Measurements from ENCODE around the gene AQP4. TPM values are rescaled to one million over a fixed set of nuclear protein-coding genes. Genes with fewer than 3 reads are reported as not detected.

AQP4 gene
- polyA plus RNA-seq, 1 donor (not counting 4 experiments of a cell fraction or from before 2014, with no cell fraction given) = not detected

DNA sequence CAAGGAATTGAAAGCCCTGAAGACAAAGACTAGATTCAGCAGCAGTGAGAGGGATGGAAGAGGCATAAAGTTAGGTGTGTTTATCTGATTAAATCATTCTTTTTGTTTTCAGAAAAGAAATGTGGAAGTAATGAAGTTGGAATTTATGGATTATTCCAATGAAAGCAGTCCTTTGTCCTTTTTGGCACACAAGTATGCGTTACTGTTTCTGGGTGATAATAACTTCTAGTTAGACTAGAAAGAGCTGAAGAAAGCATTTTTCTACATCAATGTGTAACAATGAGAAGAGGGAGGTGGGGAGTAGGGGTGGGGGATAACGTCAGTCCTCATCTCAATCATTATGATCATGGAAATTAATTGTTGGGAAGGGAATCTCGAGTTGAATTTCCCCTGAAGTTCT is 53.0 kb downstream of the AQP4 start:
- H3K4me3 ChIP-seq (ENCODE audit: control insufficient read depth in 2 of 3, extremely low read depth in 1 of 3, insufficient read depth in 2 of 3, low read depth in 1 of 3, low read length in 3 of 3) = no peak overlapping the region
- H3K27ac ChIP-seq (ENCODE audit: control insufficient read depth, insufficient read depth, low read length) = no peak overlapping the region
- H3K9ac ChIP-seq (ENCODE audit: control insufficient read depth, extremely low read depth, insufficient read depth, low read length) = no peak overlapping the region
- DNase-seq (ENCODE audit: low read depth, low spot score) (no peak), FAIRE-seq (no peak)
- H2AFZ ChIP-seq (ENCODE audit: control insufficient read depth, low read length) = no peak overlapping the region
- H3K9me1 ChIP-seq (ENCODE audit: control insufficient read depth, extremely low read depth, insufficient read depth, low read length) = no peaks in the 10 kb centered on the region
- H3K36me3 ChIP-seq (ENCODE audit: control insufficient read depth in 2 of 2, extremely low read depth in 1 of 2, insufficient read depth in 2 of 2, low read length in 2 of 2) = no peaks in the 10 kb centered on the region
- dilution Hi-C loops (cut with MboI; ENCODE audit: extremely low pct_ligation_motif_present, low sequenced_read_pairs) = no loop called here
- H3K4me2 ChIP-seq (ENCODE audit: control insufficient read depth, extremely low read depth, insufficient read depth, low read depth, low read length) = no peak overlapping the region
- no peaks in the 10 kb centered on the region for H3K27me3 ChIP-seq (ENCODE audit: control insufficient read depth, extremely low read depth, insufficient read depth, low read length)
- H3K4me1 ChIP-seq (ENCODE audit: control insufficient read depth, extremely low read depth, insufficient read depth, low read length) = no peaks in the 10 kb centered on the region
- H3K9me3 ChIP-seq (ENCODE audit: control insufficient read depth, low read depth, low read length) = no peaks in the 10 kb centered on the region
- TF ChIP-seq EZH2 (IDR thresholded peaks at IDR 0.05; ENCODE audit: low read length) = no peak
- TF ChIP-seq, protein P1, sequence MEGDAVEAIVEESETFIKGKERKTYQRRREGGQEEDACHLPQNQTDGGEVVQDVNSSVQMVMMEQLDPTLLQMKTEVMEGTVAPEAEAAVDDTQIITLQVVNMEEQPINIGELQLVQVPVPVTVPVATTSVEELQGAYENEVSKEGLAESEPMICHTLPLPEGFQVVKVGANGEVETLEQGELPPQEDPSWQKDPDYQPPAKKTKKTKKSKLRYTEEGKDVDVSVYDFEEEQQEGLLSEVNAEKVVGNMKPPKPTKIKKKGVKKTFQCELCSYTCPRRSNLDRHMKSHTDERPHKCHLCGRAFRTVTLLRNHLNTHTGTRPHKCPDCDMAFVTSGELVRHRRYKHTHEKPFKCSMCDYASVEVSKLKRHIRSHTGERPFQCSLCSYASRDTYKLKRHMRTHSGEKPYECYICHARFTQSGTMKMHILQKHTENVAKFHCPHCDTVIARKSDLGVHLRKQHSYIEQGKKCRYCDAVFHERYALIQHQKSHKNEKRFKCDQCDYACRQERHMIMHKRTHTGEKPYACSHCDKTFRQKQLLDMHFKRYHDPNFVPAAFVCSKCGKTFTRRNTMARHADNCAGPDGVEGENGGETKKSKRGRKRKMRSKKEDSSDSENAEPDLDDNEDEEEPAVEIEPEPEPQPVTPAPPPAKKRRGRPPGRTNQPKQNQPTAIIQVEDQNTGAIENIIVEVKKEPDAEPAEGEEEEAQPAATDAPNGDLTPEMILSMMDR (optimal IDR thresholded peaks at IDR 0.05 in 1 of 3, IDR thresholded peaks at IDR 0.05 in 1 of 3, conservative IDR thresholded peaks at IDR 0.05 in 1 of 3; ENCODE audit: extremely low read depth in 1 of 3, insufficient read depth in 2 of 3, low read length in 3 of 3) = no peak
- H4K20me1 ChIP-seq (ENCODE audit: control insufficient read depth, extremely low read depth, insufficient read depth, low read length) = no peaks in the 10 kb centered on the region
- H3K79me2 ChIP-seq (ENCODE audit: control insufficient read depth, insufficient read depth, low read length) = no peaks in the 10 kb centered on the region

DNA sequence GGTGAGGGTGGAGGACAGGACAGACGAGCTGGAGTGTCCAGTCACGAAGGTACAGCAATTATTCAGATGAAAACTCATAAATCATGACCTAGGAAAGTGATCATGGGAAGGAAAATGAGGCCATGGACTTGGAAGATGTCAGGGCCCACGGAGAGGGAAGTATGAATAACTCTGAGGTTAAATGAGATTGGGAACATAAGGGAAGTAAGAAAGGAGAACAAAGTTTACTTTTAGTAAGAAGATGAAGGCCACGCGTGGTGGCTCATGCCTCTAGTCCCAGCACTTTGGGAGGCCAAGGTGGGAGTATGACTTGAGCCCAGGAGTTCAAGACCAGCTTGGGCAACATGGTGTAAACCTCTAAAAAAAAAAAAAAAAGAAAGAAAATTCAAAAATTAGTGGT is 56.2 kb downstream of the AQP4 start:
- no peak for FAIRE-seq
- dilution Hi-C loops (cut with MboI; ENCODE audit: extremely low pct_ligation_motif_present, low sequenced_read_pairs) = no loop called here

More for the DNA sequence above, 56.2 kb downstream of the AQP4 start:
- Histone ChIP-seq H3K27me3 (ENCODE audit: control insufficient read depth, extremely low read depth, insufficient read depth, low read length) (no peaks in the 10 kb centered on the region), H3K27ac (ENCODE audit: control insufficient read depth, insufficient read depth, low read length) (no peak overlapping the region), H3K4me1 (ENCODE audit: control insufficient read depth, extremely low read depth, insufficient read depth, low read length) (no peaks in the 10 kb centered on the region), H3K36me3 (ENCODE audit: control insufficient read depth in 2 of 2, extremely low read depth in 1 of 2, insufficient read depth in 2 of 2, low read length in 2 of 2) (no peaks in the 10 kb centered on the region), H2AFZ (ENCODE audit: control insufficient read depth, low read length) (no peak overlapping the region), H3K79me2 (ENCODE audit: control insufficient read depth, insufficient read depth, low read length) (no peaks in the 10 kb centered on the region), H3K9me3 (ENCODE audit: control insufficient read depth, low read depth, low read length) (no peaks in the 10 kb centered on the region), H3K9ac (ENCODE audit: control insufficient read depth, extremely low read depth, insufficient read depth, low read length) (no peak overlapping the region), H4K20me1 (ENCODE audit: control insufficient read depth, extremely low read depth, insufficient read depth, low read length) (no peaks in the 10 kb centered on the region), H3K4me2 (ENCODE audit: control insufficient read depth, extremely low read depth, insufficient read depth, low read depth, low read length) (no peak overlapping the region), H3K9me1 (ENCODE audit: control insufficient read depth, extremely low read depth, insufficient read depth, low read length) (no peaks in the 10 kb centered on the region), H3K4me3 (ENCODE audit: control insufficient read depth in 2 of 3, extremely low read depth in 1 of 3, insufficient read depth in 2 of 3, low read depth in 1 of 3, low read length in 3 of 3) (no peak overlapping the region)
- TF ChIP-seq EZH2 (IDR thresholded peaks at IDR 0.05; ENCODE audit: low read length) = no peak
- TF ChIP-seq, protein P1 (optimal IDR thresholded peaks at IDR 0.05 in 1 of 3, IDR thresholded peaks at IDR 0.05 in 1 of 3, conservative IDR thresholded peaks at IDR 0.05 in 1 of 3; ENCODE audit: extremely low read depth in 1 of 3, insufficient read depth in 2 of 3, low read length in 3 of 3) = no peak
- no peak for DNase-seq (ENCODE audit: low read depth, low spot score)
